ENCODE results near the gene HTR1B.

The HTR1B gene

GRCh38 chr6:77463861-77464494 lies 687 bp upstream of the HTR1B start:
- DNase-seq = no peak
- peaks cover 74% of the 10 kb centered on the region for H3K27me3 Mint-ChIP-seq
- H3K36me3 Mint-ChIP-seq (ENCODE audit: low read depth) = no peaks in the 10 kb centered on the region
- no peak overlapping the region for H3K27ac Mint-ChIP-seq
- peaks cover 3% of the 10 kb centered on the region for H3K9me3 Mint-ChIP-seq
- peaks cover 21% of the 10 kb centered on the region for H3K4me1 Mint-ChIP-seq (ENCODE audit: low read depth)
- no peak overlapping the region for H3K4me3 Mint-ChIP-seq

GRCh38 chr6:77462359-77463307 lies 658 bp downstream of the HTR1B start:
- no peaks in the 10 kb centered on the region for H3K36me3 Mint-ChIP-seq (ENCODE audit: low read depth)
- H3K27ac Mint-ChIP-seq = no peak overlapping the region
- H3K4me3 Mint-ChIP-seq = no peak overlapping the region
- peaks cover 3% of the 10 kb centered on the region for H3K9me3 Mint-ChIP-seq
- H3K27me3 Mint-ChIP-seq = peaks cover 71% of the 10 kb centered on the region
- no peak for DNase-seq
- H3K4me1 Mint-ChIP-seq (ENCODE audit: low read depth) = peaks cover 21% of the 10 kb centered on the region

- no peak overlapping the region for H3K4me3 Mint-ChIP-seq
Observed at GRCh38 chr6:77461796-77462195, 1.5 kb downstream of the HTR1B start.

GRCh38 chr6:77458421-77458820 lies 4.9 kb downstream of the HTR1B start:
- no peak overlapping the region for H3K4me3 Mint-ChIP-seq
- peaks cover 8% of the 10 kb centered on the region for H3K4me1 Mint-ChIP-seq (ENCODE audit: low read depth)
- no peaks in the 10 kb centered on the region for H3K36me3 Mint-ChIP-seq (ENCODE audit: low read depth)
- H3K27ac Mint-ChIP-seq = no peak overlapping the region
- peaks cover 3% of the 10 kb centered on the region for H3K9me3 Mint-ChIP-seq
- no peak for DNase-seq
- peaks cover 33% of the 10 kb centered on the region for H3K27me3 Mint-ChIP-seq

More at GRCh38 chr6:77461796-77462195, 1.5 kb downstream of the HTR1B start:
- Mint-ChIP-seq H3K9me3 (peaks cover 3% of the 10 kb centered on the region), H3K27me3 (peaks cover 65% of the 10 kb centered on the region), H3K4me1 (ENCODE audit: low read depth) (peaks cover 20% of the 10 kb centered on the region), H3K27ac (no peak overlapping the region), H3K36me3 (ENCODE audit: low read depth) (no peaks in the 10 kb centered on the region)
- no peak for DNase-seq

GRCh38 chr6:77457720-77458349 lies 5.5 kb downstream of the HTR1B start:
- no peak overlapping the region for H3K27ac Mint-ChIP-seq
- DNase-seq = no peak
- H3K4me1 Mint-ChIP-seq (ENCODE audit: low read depth) = peaks cover 5% of the 10 kb centered on the region
- peaks cover 27% of the 10 kb centered on the region for H3K27me3 Mint-ChIP-seq
- no peak overlapping the region for H3K4me3 Mint-ChIP-seq
- H3K36me3 Mint-ChIP-seq (ENCODE audit: low read depth) = no peaks in the 10 kb centered on the region
- H3K9me3 Mint-ChIP-seq = peaks cover 3% of the 10 kb centered on the region

- Mint-ChIP-seq H3K27me3 (peaks cover 16% of the 10 kb centered on the region), H3K27ac (no peak overlapping the region), H3K9me3 (no peaks in the 10 kb centered on the region), H3K4me1 (ENCODE audit: low read depth) (no peaks in the 10 kb centered on the region), H3K36me3 (ENCODE audit: low read depth) (no peaks in the 10 kb centered on the region), H3K4me3 (no peak overlapping the region)
- no peak for DNase-seq
Observed at GRCh38 chr6:77456531-77457248, 6.6 kb downstream of the HTR1B start.

GRCh38 chr6:77455271-77455670 lies 8.0 kb downstream of the HTR1B start:
- Mint-ChIP-seq H3K9me3 (no peaks in the 10 kb centered on the region), H3K27ac (no peak overlapping the region), H3K27me3 (peaks cover 8% of the 10 kb centered on the region), H3K4me1 (ENCODE audit: low read depth) (no peaks in the 10 kb centered on the region), H3K4me3 (no peak overlapping the region), H3K36me3 (ENCODE audit: low read depth) (no peaks in the 10 kb centered on the region)
- DNase-seq = no peak

- Mint-ChIP-seq H3K36me3 (ENCODE audit: low read depth) (no peaks in the 10 kb centered on the region), H3K4me1 (ENCODE audit: low read depth) (no peaks in the 10 kb centered on the region), H3K9me3 (no peaks in the 10 kb centered on the region), H3K27ac (no peak overlapping the region), H3K4me3 (no peak overlapping the region), H3K27me3 (peaks cover 3% of the 10 kb centered on the region)
- DNase-seq = no peak
Observed at GRCh38 chr6:77454386-77454785, 8.9 kb downstream of the HTR1B start.

- H3K4me3 Mint-ChIP-seq = no peak overlapping the region
- no peak for DNase-seq
- H3K27me3 Mint-ChIP-seq = no peaks in the 10 kb centered on the region
- no peaks in the 10 kb centered on the region for H3K4me1 Mint-ChIP-seq (ENCODE audit: low read depth)
- H3K27ac Mint-ChIP-seq = no peak overlapping the region
- no peaks in the 10 kb centered on the region for H3K36me3 Mint-ChIP-seq (ENCODE audit: low read depth)
- no peaks in the 10 kb centered on the region for H3K9me3 Mint-ChIP-seq
Observed at GRCh38 chr6:77451466-77451865, 11.8 kb downstream of the HTR1B start.

- H3K27me3 Mint-ChIP-seq = no peaks in the 10 kb centered on the region
- DNase-seq = no peak
- H3K4me1 Mint-ChIP-seq (ENCODE audit: low read depth) = no peaks in the 10 kb centered on the region
Observed at GRCh38 chr6:77450924-77451323, 12.4 kb downstream of the HTR1B start.

GRCh38 chr6:77448546-77448945 lies 14.7 kb downstream of the HTR1B start:
- Mint-ChIP-seq H3K9me3 (no peaks in the 10 kb centered on the region), H3K36me3 (ENCODE audit: low read depth) (no peaks in the 10 kb centered on the region), H3K27me3 (no peaks in the 10 kb centered on the region)

More at GRCh38 chr6:77450924-77451323, 12.4 kb downstream of the HTR1B start:
- H3K36me3 Mint-ChIP-seq (ENCODE audit: low read depth) = no peaks in the 10 kb centered on the region
- H3K27ac Mint-ChIP-seq = no peak overlapping the region
- H3K4me3 Mint-ChIP-seq = no peak overlapping the region
- no peaks in the 10 kb centered on the region for H3K9me3 Mint-ChIP-seq

GRCh38 chr6:77447254-77447653 lies 16.0 kb downstream of the HTR1B start:
- Mint-ChIP-seq H3K4me3 (no peak overlapping the region), H3K36me3 (ENCODE audit: low read depth) (no peaks in the 10 kb centered on the region), H3K4me1 (ENCODE audit: low read depth) (no peaks in the 10 kb centered on the region), H3K27me3 (no peaks in the 10 kb centered on the region), H3K27ac (no peak overlapping the region), H3K9me3 (no peaks in the 10 kb centered on the region)
- no peak for DNase-seq

More at GRCh38 chr6:77448546-77448945, 14.7 kb downstream of the HTR1B start:
- no peak for DNase-seq
- Mint-ChIP-seq H3K4me3 (no peak overlapping the region), H3K27ac (no peak overlapping the region), H3K4me1 (ENCODE audit: low read depth) (no peaks in the 10 kb centered on the region)

- no peak overlapping the region for H3K4me3 Mint-ChIP-seq
- no peaks in the 10 kb centered on the region for H3K4me1 Mint-ChIP-seq (ENCODE audit: low read depth)
- no peak overlapping the region for H3K27ac Mint-ChIP-seq
- no peaks in the 10 kb centered on the region for H3K27me3 Mint-ChIP-seq
- DNase-seq = no peak
- no peaks in the 10 kb centered on the region for H3K36me3 Mint-ChIP-seq (ENCODE audit: low read depth)
- H3K9me3 Mint-ChIP-seq = peaks cover under 1% of the 10 kb centered on the region
Observed at GRCh38 chr6:77446249-77446648, 17.0 kb downstream of the HTR1B start.

GRCh38 chr6:77445214-77445613 lies 18.1 kb downstream of the HTR1B start:
- DNase-seq = no peak
- H3K27me3 Mint-ChIP-seq = no peaks in the 10 kb centered on the region
- H3K4me3 Mint-ChIP-seq = no peak overlapping the region
- H3K27ac Mint-ChIP-seq = no peak overlapping the region
- H3K4me1 Mint-ChIP-seq (ENCODE audit: low read depth) = no peaks in the 10 kb centered on the region
- H3K9me3 Mint-ChIP-seq = peaks cover 3% of the 10 kb centered on the region
- H3K36me3 Mint-ChIP-seq (ENCODE audit: low read depth) = no peaks in the 10 kb centered on the region
